Nephron progenitor cell (in vitro differentiated cells): ENCODE data around the gene DOC2A.

Experiments used
- DNase-seq: peaks from one replicate; pipeline ENCODE4 v3.0.0; 2021
- H3K27ac Mint-ChIP-seq: 2 replicates; pipeline ENCODE4 v1.8.0; 2021; ENCODE audit warnings: mild to moderate bottlenecking, moderate library complexity, mixed read lengths
- H3K27me3 Mint-ChIP-seq: 2 replicates; pipeline ENCODE4 v1.8.0; 2021; ENCODE audit warnings: mild to moderate bottlenecking, low read depth, mixed read lengths; ENCODE audit not compliant: poor library complexity
- H3K36me3 Mint-ChIP-seq: 2 replicates; pipeline ENCODE4 v1.8.0; 2021; ENCODE audit warnings: low read depth, mixed read lengths
- H3K4me1 Mint-ChIP-seq: 2 replicates; pipeline ENCODE4 v1.8.0; 2021; ENCODE audit warnings: mixed read lengths
- H3K4me3 Mint-ChIP-seq: 2 replicates; pipeline ENCODE4 v1.8.0; 2021; ENCODE audit warnings: mild to moderate bottlenecking, moderate library complexity, mixed read lengths
- H3K9me3 Mint-ChIP-seq: 2 replicates; pipeline ENCODE4 v1.8.0; 2021; ENCODE audit warnings: mild to moderate bottlenecking, moderate library complexity, mixed read lengths
- CTCF ChIP-seq: fragments of 200-600 bp; sonication (generic); IDR thresholded peaks from 2 replicates; pipeline ENCODE4 v1.5.0; 2021; ENCODE audit warnings: antibody characterized with exemption

Gene DOC2A

GRCh38 chr16:30010844-30011713 is at the start of gene DOC2A:
DOC2A (minus strand) TSS chr16:30011027; CDS start chr16:30010222, 805 bp downstream.
- H3K36me3 Mint-ChIP-seq: no peaks in the 10 kb centered on the region
- peaks cover 60% of the 10 kb centered on the region for H3K27me3 Mint-ChIP-seq
- peak; percentile 72 for DNase-seq
- no peaks in the 10 kb centered on the region for H3K9me3 Mint-ChIP-seq
- H3K4me3 Mint-ChIP-seq: peak within 1 kb of the TSS; percentile 80
- H3K4me1 Mint-ChIP-seq: peaks cover 13% of the 10 kb centered on the region
- no peak for TF ChIP-seq CTCF
- no peak within 1 kb of the TSS for H3K27ac Mint-ChIP-seq

DNA sequence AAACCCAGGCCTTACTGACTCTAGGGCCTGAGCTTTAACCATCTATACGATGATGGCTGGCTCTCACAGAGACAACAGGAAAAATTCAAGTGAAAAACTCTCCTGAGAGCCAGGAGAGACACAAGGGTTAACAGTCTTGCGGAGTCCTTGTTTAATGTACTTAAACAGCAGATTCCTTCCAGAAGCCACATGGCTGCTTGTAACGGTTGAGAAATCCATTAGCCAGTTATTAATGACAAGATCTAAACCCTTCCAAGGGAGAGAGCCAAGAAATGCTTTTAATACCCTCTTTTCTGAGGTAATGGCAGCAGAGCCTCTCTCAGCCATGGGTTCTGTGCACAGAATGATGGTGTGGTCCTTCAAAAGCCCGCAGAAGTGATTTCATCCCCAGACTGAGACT is 49.5 kb upstream of the DOC2A start:
- H3K4me3 Mint-ChIP-seq: peak overlapping the region; percentile 44
- H3K36me3 Mint-ChIP-seq: peaks cover 8% of the 10 kb centered on the region
- no peak for TF ChIP-seq CTCF
- H3K9me3 Mint-ChIP-seq: no peaks in the 10 kb centered on the region
- no peak for DNase-seq
- no peaks in the 10 kb centered on the region for H3K27me3 Mint-ChIP-seq
- peaks cover 56% of the 10 kb centered on the region for H3K4me1 Mint-ChIP-seq
- peak overlapping the region; percentile 87 for H3K27ac Mint-ChIP-seq

DNA sequence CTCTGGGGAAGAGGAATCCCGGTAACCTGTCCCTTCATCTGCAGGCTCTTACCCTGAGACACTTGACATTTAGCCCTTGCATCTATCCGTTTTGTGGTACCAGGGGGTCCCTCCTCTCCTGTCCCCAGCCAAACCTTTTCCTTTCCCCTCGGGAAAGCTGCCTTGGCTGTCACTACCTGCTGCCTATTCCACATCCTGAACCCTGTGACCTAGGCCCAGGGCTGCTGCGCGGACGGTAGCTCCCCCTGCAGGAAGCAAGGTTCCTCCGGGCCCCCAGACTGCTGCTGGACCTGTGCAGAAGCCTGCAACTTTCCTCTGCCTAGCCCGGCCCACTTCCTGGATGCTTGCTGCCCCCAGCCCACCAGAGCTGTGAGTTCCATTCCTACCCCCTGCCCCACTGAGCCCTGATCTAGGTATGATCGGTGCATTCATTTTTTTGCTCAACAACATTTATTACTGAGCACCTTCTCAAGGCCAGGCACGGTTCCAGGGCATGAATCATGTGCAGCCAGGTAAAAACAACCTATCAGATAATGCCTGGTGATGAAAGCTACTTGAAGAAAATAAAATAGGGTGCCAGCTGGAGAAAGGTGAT is 44.2 kb upstream of the DOC2A start:
- no peaks in the 10 kb centered on the region for H3K9me3 Mint-ChIP-seq
- peak; percentile 50 for TF ChIP-seq CTCF
- peak overlapping the region; percentile 80 for H3K4me3 Mint-ChIP-seq
- H3K27ac Mint-ChIP-seq: peak overlapping the region; percentile 64
- H3K36me3 Mint-ChIP-seq: peaks cover 5% of the 10 kb centered on the region
- DNase-seq: peak; percentile 74
- peaks cover 56% of the 10 kb centered on the region for H3K4me1 Mint-ChIP-seq
- peaks cover 7% of the 10 kb centered on the region for H3K27me3 Mint-ChIP-seq

DNA sequence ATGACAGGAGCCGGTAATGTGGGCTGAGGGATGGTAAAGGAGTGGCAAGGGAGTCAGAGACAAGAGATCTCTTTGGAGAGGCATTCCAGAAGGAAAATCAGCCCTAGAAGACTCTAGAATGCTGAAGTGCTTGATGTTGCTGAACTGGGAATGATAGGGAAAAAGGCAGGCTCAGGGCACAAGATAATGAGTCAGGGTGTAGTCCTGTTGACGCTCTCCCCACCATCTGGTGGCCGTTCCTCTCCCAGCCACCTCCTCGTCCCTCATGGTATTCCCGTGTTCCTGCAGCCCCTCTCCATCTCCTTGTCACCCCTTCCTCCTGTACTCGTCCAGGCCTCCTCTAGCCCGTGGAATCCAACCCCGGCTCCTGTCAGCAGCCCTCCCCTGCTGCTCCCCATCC is 43.6 kb upstream of the DOC2A start:
- H3K9me3 Mint-ChIP-seq: no peaks in the 10 kb centered on the region
- no peak for TF ChIP-seq CTCF
- H3K4me1 Mint-ChIP-seq: peaks cover 57% of the 10 kb centered on the region
- peaks cover 7% of the 10 kb centered on the region for H3K27me3 Mint-ChIP-seq
- H3K27ac Mint-ChIP-seq: no peak overlapping the region
- peak overlapping the region; percentile 80 for H3K4me3 Mint-ChIP-seq
- peaks cover 5% of the 10 kb centered on the region for H3K36me3 Mint-ChIP-seq
- DNase-seq: no peak

DNA sequence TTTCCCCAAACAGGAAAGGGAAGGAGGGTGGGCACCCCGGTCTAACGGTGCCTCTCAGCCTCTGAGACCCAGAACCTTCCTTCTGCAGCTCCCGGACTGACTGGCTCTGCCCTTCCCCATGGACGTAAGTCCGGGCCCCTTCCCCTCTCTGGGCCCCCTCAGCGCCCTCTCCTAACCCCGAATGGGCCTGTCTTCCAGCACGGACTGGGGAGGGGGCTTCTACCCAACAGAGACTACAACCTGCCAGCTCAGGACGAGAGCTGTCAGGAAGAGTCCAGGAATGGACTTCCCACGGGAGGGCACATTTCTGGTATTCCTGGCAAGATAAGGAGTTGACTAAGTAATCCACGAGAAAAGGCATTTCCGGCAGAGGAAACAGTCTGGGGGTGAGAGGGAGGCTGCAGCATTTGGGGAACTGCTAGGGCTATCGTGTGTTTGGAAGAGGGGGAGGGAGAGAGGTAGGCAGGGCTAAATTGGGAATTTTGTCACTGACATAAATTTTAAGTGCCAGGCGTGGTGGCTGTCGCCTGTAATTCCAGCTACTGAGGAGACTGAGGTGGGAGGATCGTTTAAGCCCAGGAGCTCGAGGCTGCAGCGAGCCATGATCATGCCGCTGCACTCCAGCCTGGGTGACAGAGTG is 42.7 kb upstream of the DOC2A start:
- Mint-ChIP-seq H3K4me3 (peak overlapping the region; percentile 85), H3K4me1 (peaks cover 58% of the 10 kb centered on the region), H3K9me3 (no peaks in the 10 kb centered on the region), H3K36me3 (peaks cover under 1% of the 10 kb centered on the region), H3K27me3 (peaks cover 7% of the 10 kb centered on the region), H3K27ac (no peak overlapping the region)
- TF ChIP-seq CTCF: no peak
- DNase-seq: peak; percentile 24
